ENCODE data around the gene KLF16.

The KLF16 gene

DNA sequence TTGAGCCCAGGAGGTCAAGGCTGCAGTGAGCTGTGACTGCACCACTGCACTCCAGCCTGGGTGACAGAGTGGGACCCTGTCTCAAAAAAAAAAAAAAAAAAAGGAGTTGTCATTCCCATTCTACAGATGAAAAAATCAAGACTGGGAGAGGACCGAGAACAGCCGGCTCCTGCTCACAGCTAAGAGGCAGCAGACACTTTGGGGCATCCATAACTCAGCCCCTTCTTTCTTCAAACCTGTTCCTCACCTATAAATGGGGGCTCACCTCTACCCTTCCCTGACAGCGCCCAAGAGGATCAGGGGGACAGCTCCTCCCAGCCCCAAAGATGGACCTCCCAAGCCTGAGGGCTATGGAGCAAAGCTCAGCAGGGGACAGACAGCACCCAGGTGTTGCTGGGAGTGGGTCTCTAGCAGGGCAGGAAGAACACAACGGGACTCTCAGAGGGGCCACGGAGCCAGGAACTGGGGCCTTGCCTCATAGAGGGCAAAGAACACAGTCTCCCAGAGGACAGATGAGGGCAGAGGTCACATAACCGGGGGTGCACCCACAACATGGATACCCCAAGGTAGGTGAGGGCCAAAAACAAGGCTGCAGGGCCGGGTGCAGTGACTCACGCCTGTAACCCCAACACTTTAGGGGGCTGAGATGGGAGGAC lies 3.4 kb upstream of the KLF16 start:
- TF ChIP-seq, protein P1, sequence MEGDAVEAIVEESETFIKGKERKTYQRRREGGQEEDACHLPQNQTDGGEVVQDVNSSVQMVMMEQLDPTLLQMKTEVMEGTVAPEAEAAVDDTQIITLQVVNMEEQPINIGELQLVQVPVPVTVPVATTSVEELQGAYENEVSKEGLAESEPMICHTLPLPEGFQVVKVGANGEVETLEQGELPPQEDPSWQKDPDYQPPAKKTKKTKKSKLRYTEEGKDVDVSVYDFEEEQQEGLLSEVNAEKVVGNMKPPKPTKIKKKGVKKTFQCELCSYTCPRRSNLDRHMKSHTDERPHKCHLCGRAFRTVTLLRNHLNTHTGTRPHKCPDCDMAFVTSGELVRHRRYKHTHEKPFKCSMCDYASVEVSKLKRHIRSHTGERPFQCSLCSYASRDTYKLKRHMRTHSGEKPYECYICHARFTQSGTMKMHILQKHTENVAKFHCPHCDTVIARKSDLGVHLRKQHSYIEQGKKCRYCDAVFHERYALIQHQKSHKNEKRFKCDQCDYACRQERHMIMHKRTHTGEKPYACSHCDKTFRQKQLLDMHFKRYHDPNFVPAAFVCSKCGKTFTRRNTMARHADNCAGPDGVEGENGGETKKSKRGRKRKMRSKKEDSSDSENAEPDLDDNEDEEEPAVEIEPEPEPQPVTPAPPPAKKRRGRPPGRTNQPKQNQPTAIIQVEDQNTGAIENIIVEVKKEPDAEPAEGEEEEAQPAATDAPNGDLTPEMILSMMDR (IDR thresholded peaks at IDR 0.05; ENCODE audit: control insufficient read depth, insufficient read depth, low read depth, low read length, missing control alignments), result no peak
- H3K4me3 ChIP-seq (ENCODE audit: control insufficient read depth, low read depth, low read length), result no peak overlapping the region

DNA sequence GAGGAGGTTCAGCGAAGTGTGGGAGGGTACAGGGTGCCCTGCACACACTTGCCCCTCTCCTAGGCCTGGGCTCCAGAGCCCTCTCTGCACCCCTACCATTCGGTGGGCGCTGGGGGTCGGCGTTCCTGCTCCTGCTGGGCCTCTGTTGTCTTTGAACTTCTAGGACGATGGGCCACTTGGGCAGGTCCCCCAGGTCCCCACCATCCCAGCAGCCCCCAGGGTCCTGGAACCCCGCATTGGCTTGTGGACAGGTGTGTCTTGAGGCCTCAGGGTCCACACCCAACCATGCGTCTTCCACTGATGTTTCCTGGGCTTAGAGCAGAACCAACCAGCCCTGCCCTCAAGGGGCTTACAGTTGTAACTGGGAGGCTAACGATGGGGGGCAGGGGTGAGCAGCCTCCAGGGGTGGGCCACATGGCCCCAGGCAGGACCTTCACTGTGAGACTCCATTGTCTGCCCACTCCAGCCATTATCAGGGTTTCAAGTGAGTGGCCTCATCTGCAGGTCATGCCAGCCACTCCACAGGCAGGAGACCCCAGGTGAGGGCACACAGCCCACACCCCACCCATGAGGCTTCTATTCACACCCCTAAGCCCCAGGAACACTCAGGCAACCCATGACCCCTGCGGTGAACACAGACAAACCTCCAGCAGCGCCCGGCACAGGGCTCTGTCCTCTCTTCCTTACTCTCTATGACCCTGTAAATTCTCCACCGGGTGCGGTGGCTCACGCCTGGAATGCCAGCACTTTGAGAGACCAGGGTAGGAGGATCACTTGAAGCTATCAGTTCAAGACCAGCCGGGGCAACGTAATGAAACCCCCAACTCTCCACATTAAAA lies 2.0 kb upstream of the KLF16 start:
- peak overlapping the region; percentile 90 for H3K4me3 ChIP-seq (ENCODE audit: control insufficient read depth, low read depth, low read length)
- TF ChIP-seq, protein P1 (IDR thresholded peaks at IDR 0.05; ENCODE audit: control insufficient read depth, insufficient read depth, low read depth, low read length, missing control alignments), result no peak
- DNase-seq (ENCODE audit: low read depth), result no peak

More for the DNA sequence above, 3.4 kb upstream of the KLF16 start:
- no peak for DNase-seq (ENCODE audit: low read depth)

DNA sequence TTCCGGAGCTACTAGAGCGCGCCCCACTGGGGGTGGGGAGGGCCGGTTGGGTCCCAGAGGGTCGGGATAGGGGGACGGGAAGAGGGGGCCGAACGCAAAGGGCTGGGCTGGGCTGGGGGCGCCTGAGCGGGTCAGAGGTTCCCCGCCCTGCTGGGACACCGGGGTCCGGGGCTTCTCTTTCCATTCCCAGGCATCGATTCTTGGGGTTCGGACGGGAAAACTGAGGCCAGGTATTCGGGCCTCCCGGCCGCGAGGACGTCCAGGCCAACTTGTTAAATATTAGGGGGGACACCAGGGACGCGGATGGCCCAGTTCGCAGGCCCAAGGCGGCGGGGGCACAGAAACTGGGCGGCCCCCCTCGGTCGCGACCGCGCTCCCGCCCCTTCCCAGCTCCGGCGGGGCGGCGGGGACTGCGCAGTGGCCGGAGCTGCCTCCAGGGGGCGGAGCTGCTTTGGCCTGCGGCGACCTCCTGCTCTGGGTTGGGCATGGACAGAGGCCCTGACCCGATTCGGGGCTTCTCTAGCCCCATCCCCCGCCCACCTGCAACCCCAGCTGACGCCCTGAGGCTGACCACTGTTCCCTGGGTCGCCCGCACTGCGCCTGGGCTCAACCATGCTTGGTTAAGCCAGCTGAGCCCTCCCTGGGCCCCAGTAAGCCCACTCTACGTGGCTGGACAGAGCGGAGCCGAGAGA lies 1.2 kb upstream of the KLF16 start:
- peak overlapping the region; percentile 90 for H3K4me3 ChIP-seq (ENCODE audit: control insufficient read depth, low read depth, low read length)
- TF ChIP-seq, protein P1 (IDR thresholded peaks at IDR 0.05; ENCODE audit: control insufficient read depth, insufficient read depth, low read depth, low read length, missing control alignments), result peak; percentile 70
- no peak for DNase-seq (ENCODE audit: low read depth)

GRCh38 chr19:1863638-1864479 lies 480 bp upstream of the KLF16 start:
- TF ChIP-seq, protein P1 (IDR thresholded peaks at IDR 0.05; ENCODE audit: control insufficient read depth, insufficient read depth, low read depth, low read length, missing control alignments), result no peak
- peak; percentile 61 for DNase-seq (ENCODE audit: low read depth)
- H3K4me3 ChIP-seq (ENCODE audit: control insufficient read depth, low read depth, low read length), result peak overlapping the region; percentile 90

DNA sequence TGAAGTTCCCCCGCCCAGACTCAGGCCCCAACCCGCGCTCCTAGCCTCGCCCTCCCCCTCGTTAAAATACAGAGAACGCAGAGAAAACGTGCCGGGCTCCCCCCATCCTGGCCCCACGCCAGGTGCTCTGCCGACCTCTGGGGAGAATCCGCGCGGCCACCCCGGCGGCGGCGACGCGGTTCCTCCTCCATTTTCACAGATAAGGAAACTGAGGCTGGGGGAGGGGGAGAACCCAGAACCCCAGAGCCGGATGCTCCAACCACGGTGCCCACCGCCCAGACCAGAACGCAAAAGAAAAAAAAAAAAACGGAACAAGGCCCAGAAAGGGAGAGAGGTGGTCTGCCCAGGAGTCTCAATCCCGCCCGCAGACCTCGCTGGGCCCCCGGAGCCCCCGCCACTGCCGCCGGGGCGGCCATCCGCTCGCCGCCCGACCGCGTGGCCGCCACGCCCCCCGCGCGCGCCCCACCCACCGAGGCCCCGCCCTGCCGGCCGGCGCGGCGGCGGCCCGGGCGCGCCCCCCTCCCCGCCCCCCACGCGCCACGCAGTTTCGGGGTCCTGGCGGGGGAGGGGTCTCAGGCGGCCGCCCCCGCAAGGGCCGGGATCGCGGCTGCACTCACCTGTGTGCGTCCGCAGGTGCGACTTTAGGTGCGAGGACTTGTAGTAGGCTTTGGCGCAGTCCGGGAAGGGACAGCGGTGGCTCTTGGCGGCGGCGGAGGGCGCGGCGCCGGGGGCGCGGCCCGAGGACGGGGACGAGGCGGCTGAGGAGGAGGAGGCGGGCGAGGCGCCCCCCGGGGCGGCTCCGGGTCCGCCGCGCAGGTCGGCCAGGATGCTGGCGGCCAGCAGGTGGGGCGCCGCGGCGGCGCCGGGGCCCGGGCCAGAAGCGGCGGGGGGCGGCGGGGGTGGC lies 703 bp downstream of the KLF16 start:
- H3K4me3 ChIP-seq (ENCODE audit: control insufficient read depth, low read depth, low read length), result peak overlapping the region; percentile 96
- TF ChIP-seq, protein P1 (IDR thresholded peaks at IDR 0.05; ENCODE audit: control insufficient read depth, insufficient read depth, low read depth, low read length, missing control alignments), result no peak
- DNase-seq (ENCODE audit: low read depth), result no peak
